Measurements from ENCODE around the gene USP33. TPM values are rescaled to one million over a fixed set of nuclear protein-coding genes. Genes with fewer than 3 reads are reported as not detected.

The USP33 gene
- total RNA-seq, 4 donors from 2014 or later: 126 to 175 (median 142) TPM

- no peak for TF ChIP-seq CTCF (IDR thresholded peaks at IDR 0.05; ENCODE audit: low read depth)
Observed at GRCh38 chr1:77756052-77756754, 3.4 kb downstream of the USP33 start.

- TF ChIP-seq CTCF (IDR thresholded peaks at IDR 0.05; ENCODE audit: low read depth): no peak
Observed at GRCh38 chr1:77744576-77744975, 15.1 kb downstream of the USP33 start.

- no peak for TF ChIP-seq CTCF (IDR thresholded peaks at IDR 0.05; ENCODE audit: low read depth)
Observed at GRCh38 chr1:77742011-77742555, 17.6 kb downstream of the USP33 start.

- TF ChIP-seq CTCF (IDR thresholded peaks at IDR 0.05; ENCODE audit: low read depth): no peak
Observed at GRCh38 chr1:77741316-77741715, 18.3 kb downstream of the USP33 start.

GRCh38 chr1:77739235-77739634, 20.4 kb downstream of the USP33 start:
- TF ChIP-seq CTCF (IDR thresholded peaks at IDR 0.05; ENCODE audit: low read depth): no peak

- no peak for TF ChIP-seq CTCF (IDR thresholded peaks at IDR 0.05; ENCODE audit: low read depth)
Observed at GRCh38 chr1:77732090-77732489, 27.6 kb downstream of the USP33 start.

- no peak for TF ChIP-seq CTCF (IDR thresholded peaks at IDR 0.05; ENCODE audit: low read depth)
Observed at GRCh38 chr1:77725706-77726105, 33.9 kb downstream of the USP33 start.

Measured in subcutaneous adipose tissue (tissue), 4 donors.